NCI-H146 treated with DMSO at 0.1 percent for 48 hours (cell line): ENCODE results near the gene KIAA0319L.
"Not testable (repeated sequence)": the region's sequence is repeated elsewhere in the genome, so short reads cannot be mapped to it uniquely, and the experiment has no call there.

Source experiments
- DNase-seq: peaks from one replicate; lab custom pipeline; 2025; ENCODE audit not compliant: unreplicated experiment; lab: John Stamatoyannopoulos, UW

Gene KIAA0319L

DNA sequence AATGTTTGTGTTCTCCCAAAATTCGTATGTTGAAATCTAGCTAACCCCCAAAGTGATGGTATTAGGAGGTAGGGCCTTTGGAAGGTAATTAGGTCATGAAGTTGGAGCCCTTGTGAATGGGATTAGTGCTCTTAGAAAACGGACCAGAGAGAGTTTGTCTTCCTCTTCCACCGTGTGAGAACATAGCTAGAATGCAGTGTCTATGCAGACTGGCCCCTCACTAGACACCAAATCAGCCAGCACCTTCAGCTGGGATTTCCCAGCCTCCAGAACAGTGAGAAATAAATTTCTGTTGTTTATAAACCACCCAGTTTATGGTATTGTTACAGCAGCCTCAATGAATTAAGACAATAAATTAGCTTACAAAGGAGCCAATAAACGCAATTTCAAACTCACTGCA lies 58.0 kb downstream of the KIAA0319L start:
- no peak for DNase-seq

DNA sequence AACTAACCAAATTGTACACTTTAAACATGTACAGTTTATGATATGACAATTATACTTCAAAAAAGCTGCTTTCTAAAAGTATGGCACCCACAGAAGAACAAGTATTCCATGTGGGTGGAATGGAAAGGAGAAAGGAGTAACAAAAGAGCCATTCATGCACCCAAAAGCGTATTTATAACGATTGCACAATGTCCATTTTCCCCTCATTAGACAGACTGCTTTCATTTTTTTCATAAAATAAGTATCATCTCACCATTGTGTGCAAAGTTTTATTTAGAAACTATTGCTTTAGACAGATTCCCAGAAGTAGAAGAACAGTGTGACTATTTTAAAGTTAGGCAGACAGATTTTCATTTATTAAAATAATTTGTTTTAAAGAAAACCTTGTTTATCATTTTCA lies 59.6 kb downstream of the KIAA0319L start:
- DNase-seq = no peak

DNA sequence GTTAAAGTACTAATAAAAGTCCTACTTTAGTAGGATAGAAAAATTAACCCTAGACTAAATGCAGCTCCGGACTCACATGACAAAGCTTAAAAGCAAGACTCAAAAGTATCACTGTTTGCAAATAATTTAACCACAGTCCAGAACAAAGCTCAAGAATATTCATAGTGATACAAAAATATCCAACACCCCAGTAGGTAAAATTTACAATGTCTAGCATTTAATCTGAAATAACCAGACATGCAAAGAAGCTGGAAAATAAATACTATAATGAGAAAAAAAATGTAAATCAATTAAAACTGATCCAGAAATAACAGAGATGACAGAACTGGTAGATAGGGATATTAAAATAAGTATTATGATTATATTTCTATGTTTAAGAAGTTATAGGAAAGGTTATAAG lies 67.0 kb downstream of the KIAA0319L start:
- DNase-seq = no peak

DNA sequence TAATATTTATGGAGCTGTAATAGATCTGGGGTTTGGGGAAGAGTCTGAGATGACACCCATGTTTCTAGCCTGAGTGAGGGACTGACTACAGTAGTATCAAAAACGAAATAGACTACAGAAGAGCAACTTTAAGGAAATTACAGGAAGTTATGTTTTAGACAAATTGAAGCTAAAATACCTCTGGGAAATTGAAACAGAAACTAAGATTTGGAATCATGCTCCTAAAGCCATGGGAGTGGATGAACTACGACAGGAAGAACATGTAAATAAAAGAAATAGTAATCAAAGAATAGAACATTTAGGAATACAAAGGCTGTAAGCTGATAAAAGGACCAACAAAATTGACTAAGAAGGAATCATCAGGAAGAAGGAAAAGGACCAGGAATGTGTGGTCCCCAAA lies 68.9 kb downstream of the KIAA0319L start:
- DNase-seq = no peak

DNA sequence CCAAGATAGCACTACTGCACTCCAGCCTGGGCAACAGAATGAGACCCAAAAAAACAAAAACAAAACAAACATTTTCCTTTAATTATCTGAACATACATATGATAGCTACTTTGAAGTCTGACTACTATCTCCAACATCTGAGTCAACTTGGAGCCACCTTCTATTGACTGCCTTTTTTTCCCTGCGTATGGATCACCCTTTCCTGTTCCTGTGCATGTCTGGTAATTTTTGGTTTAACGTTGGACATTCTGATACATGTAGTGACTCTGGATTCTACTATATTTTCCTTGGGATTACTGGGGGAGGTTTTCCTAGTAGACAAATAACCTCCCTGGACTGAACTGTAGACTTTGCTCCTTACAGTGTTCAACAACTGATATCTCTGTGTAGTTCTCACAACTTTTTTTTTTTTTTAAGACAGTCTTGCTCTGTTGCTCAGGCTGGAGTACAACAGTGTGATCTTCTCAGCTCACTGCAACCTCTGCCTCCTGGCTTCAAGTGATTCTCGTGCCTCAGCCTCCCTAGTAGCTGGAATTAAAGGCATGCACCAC lies 70.3 kb downstream of the KIAA0319L start:
- no peak for DNase-seq

DNA sequence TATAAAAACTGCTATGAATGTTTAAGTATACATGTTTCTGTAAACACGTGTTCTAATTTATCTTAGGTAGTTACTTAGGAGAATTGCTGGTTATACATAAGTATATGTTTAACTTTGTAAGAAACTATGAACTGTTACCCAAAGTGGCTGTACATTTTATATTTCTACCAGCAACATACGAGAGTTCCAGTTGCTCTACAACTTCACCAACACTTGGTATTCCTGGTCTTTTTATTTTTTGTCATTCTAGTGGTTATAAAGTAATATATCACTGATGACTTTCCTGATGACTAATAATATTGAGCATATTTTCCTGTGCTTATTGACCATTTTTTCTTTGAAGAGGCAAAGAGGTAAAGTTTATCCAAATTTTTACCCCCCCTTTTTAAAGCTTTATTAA lies 76.0 kb downstream of the KIAA0319L start:
- DNase-seq = no peak

DNA sequence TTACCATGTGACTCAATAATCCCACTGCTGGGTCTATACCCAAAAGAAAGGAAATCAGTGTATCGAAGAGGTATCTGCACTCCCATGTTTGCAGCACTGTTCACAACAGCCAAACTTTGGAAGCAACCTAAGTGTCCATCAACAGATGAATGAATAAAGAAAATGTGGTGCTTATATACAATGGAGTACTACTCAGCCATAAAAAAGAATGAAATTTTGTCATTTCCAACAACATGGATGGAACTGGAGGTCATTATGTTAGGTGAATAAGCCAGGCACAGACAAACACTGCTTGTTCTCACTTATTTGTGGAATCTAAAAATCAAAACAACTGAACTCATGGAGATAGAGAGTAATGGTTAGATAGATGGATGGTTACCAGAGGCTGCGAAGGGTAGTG lies 79.3 kb downstream of the KIAA0319L start:
- DNase-seq = no peak

DNA sequence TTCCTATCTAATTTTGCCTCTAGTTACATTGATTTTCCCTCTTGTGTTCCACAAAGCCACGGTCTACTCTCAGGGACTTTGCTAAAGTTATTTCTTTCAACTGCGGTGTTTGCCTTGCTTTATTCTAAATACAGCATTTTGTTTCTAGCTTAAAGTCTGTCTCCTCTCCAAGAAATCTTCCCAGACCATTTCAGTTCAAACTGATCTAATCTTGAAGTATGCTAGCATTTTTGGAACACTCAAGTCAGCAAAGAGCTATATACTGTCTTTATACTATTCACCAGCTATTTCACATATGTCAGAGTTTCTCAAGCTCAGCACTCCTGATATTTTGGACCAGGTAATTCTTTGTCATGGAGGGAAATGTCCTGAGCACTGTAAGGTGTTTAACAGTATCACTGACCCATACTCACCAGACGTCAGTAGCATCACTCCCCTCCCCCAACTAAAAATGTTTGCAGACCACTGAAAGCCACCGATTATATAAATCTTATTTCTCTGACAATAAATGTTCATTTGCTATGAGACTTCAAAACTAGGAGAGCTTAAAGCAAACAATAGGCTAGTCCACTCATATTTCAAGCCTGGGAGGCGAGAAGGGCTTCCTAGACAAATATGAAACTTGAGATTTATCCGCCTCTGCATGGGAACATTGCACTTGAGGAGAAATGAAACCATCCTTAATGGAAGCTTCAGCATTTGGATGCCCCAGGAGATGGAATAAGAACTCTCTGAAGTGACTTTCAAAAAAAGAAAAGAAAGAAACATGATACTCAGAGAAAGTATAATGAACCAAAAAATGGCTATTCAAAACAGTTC lies 81.1 kb downstream of the KIAA0319L start:
- no peak for DNase-seq

DNA sequence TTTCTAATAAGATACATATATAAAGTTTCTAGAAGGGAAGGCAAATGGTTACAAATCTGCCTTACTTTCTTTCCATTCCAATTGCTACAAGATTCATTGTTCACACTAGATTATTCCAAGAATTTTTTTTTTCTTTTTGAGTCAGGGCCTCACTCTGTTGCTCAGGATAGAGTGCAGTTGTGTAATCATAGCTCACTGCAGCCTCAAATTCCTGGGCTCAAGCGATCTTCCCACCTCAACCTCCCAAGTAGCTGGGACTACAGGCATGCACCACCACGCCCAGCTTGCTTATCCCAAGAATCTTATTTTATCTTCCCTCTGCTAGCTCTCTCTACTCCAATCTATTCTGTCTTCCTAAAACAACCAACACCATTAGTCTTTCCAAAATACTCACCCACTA lies 81.8 kb downstream of the KIAA0319L start:
- DNase-seq = no peak

DNA sequence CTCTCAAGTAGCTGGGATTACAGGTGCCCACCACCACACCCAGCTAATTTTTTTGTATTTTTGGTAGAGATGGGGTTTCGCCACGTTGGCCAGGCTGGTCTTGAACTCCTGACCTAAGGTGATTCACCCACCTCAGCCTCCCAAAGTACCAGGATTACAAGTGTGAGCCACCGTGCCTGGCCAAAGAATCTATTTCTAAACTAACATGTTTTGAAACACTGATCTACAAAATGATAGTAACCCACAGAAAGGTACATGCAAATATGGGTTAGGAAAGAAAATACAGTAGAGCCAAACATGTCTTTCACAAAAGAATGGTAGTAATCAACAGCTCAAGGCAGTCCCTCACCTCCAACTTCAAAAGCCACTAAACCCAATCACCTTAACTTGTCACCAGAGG lies 84.0 kb downstream of the KIAA0319L start:
- DNase-seq = not testable (repeated sequence)

DNA sequence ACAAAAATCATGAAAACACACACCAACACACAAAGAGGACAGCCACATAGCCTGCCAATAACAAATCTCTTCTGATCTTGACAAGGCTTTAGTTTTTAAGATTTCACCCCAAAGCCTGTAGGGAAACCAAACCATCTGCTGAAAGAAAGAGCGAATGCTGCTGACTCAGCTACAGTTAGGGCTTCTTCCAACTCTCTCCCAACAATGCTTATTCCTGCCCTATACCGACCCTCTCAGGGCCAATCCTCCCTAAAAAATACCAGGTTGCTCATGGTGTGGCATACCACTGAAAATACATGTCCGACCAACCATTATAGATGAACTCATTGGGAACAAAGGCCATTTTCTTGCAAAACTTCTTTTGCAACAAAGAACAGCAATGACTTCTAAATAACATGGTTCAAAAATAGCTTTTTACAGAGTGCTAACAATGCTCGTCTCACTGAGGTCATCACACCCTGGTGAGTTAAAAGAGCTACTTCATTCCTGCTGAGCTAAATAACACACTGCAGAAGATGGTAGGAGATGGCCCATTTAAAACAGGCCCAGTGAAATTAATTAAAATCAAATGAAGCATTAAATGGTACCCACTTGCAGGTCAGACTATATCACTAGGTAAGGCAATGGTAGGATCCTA lies 86.1 kb downstream of the KIAA0319L start:
- no peak for DNase-seq

DNA sequence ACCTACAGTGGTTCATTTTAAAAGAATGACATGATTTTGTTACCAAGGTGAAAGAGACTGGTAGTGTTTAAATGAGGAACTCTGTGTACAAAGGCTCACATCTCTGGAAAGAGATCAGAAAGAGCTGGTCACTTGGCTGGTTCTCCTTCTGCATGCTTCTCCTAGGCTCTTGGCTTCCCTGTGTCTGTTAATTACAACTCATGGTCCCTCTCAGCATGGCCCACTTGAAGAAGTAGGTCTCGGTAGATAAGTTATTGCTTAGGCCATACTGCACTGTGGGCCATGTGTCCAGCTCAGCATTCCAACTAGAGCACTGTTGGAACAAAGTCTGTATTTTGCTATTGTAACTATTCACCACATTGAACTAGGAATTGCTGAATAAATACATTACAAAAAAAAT lies 91.1 kb downstream of the KIAA0319L start:
- DNase-seq = no peak

DNA sequence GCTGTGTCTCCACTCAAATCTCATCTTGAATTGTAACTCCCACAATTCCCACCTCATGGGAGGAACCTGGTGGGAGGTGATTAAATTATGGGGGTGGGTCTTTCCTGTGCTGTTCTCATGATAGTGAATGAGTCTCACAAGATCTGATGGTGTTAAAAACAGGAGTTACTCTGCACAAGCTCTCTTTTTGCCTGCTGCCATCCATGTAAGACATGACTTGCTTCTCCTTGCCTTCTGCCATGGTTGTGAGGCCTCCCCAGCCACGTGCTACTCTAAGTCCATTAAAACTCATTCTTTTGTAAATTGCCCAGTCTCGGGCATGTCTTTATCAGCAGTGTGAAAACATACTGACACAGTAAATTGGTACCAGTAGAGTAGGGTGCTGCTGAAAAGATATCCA lies 93.5 kb downstream of the KIAA0319L start:
- not testable (repeated sequence) for DNase-seq

DNA sequence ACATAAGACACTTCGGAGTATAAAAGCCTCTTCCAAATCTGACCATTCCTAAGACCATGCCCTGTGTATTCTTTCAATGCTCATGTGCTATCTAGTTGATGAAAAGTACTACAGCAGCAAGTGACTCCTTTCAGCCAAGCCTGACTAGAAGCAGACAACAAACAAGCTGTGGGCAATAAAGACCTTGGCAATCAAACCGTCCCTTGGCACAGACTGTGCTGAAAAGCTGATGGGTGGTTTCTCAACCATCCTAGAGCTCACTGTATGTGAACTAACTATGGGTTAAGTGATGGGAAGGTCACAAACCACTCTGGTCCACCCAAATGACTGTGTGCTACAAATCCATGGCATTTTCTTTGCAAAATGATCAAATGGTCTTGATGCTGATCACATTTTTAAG lies 94.0 kb downstream of the KIAA0319L start:
- no peak for DNase-seq

DNA sequence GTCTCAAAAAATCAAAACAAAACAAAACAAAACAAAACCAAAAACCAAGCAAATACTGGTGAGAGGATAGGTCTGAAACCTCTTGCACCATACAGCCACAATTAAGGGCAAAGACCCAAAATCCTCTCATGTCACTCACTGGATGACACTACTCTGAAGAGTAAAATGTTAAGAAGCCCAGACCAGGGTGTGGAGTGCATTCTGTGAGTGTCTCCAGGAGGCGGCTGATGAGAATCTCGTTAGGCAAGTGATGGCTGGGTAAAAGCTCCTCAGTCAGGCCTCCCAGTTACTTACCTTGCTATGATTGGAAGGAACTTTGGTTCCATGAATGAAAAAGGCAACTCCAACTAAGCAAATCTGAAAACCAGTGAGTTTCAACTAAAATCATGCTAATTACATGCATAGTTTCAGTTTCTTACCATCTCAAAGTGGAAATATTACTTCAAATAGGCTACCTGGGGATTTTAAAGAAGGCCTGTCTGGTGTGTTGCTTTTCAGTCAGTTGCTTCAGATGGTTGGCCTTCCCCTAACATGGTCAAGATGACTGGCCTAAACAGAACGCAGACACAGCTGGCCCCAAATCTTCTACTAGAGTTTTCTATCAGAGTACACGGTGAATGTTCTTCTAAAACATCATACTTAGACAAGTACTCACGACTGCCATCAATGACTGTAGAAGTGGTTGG lies 95.1 kb downstream of the KIAA0319L start:
- no peak for DNase-seq

DNA sequence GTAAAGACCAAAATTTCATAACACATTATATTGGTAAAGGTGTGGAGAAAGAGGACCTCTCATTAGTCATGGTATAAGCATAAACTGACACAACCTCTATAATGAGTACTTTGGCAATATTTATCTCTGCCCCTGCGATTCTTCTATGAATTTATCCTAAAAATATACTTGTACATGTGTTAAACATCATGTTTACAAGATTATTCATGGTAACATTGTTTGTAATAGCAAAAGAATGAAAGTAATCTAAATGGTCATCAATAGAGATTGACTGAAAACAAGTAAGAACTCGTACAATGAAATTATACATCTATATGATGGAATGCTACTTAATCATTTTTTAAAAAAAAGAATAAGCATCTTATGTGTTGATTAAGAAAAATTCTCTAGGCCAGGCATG lies 96.4 kb downstream of the KIAA0319L start:
- no peak for DNase-seq

DNA sequence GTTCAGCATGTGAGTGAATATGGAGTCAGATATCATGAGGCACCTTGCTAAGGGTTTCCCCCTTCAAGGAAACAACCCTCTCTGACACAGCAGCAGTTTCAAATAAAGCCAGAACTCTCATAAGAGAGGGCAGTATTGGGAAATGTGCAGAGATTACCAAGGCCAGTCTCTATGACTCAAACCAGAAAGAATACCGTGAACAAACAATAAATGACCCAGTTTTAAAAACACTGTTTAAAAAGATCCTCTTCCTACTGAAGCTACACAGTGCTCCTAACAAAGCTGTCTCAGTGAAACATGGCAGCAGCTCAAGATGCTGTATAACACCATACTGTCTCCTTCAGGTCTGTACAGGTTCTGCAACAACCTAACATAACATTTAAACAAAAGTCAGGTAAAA lies 102.6 kb downstream of the KIAA0319L start:
- no peak for DNase-seq

DNA sequence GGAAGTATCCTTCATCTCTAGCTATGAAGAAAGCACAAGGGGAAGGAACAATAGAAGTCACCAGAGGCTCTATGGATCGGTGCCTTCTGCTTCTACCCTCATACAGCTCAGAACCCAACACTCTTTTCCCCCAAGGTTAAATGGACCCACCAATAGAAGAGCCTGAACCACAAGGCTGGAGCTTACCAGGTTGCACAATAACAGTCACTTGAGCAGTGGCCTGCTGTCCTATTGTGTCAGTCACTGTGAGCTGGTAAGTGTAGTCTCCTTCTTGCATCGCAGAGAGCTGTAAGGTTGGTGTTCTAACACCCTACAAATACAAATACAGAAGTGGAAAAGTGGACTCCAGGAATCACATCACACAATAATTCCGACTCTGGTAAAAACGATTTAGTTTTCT lies 103.0 kb downstream of the KIAA0319L start:
- no peak for DNase-seq

DNA sequence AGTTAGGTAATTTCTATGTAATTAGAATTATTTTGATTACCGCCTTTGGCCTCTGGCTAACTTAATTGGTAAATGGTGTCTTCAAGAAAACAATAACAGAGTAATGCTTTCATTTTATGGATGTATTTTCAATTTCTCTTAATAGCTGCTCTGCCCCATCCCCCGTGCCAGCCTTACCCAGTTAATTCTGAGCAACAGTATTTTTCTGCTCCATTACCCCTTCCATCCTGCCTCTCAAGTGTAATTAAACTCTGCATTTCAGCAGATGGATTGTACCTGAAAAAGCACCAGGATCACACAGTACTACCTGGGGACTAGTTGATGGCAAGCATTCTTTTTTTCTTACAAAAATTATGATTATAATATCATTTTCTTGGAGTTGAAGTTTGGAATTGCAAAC lies 104.2 kb downstream of the KIAA0319L start:
- no peak for DNase-seq

DNA sequence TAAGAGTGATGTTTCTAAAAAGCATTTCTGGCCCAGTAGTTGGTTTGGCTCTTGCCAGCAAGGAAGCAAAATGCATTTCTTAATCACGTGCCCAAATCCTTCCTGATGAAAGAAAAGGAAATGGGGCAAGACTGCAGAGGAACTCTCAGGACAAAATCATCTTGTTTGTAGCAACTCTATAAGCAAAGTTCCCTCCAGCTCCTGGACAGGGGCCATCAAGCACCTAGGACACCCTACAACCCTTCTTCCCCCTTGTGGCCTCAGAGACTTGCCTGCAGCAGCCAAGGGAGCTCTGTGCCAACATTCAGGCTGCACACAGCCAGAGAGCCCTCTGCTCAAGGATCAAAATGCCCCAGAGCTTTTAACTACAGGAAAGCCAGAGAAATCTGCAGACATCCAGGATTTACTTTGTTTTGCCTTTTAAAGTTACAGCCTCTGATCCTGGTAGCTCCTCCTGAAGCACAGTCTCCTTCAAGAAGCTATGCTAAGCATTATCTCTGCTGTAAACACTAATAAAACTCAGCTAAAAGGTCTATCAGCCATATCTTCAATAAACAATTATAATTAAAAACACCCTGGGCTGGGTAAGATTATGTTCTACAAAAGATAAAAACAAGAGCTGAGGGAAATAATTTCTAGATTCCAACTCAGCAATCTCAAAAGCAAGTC lies 105.0 kb downstream of the KIAA0319L start:
- no peak for DNase-seq

DNA sequence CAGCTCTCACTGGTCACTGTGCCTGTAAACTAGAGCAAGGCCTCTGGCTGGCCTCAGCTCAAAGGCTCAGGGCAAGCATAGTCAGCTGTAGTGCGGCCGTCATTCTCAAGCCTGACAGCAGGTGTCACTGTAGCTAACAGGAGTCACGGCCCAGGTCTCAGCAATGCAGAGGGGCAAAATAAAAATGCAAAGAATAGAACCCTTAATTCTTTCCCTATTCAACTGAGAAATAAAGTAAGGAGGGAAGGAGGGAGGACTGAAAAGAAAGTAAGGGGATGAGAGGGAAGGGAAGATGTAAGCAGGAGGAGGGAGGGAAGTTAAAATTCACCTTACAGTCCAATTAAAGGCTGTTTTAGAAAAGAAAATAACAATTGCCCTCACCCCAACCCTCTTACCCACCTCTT lies 106.1 kb downstream of the KIAA0319L start:
- DNase-seq = peak; percentile 2
